PFSK-1 (cell line): ENCODE measurements around the gene NCCRP1.

Source experiments
- FOXP2 ChIP-seq: optimal IDR thresholded peaks from 2 replicates; pipeline ENCODE3; 2011; ENCODE audit warnings: borderline replicate concordance, control low read depth, inconsistent platforms; ENCODE audit not compliant: insufficient read depth; ENCODE audit errors: extremely low read length, extremely low read depth
- POLR2AphosphoS5 ChIP-seq: IDR thresholded peaks from 2 replicates; pipeline ENCODE4 v1.6.1; 2012; ENCODE audit warnings: low read depth, mild to moderate bottlenecking, control low read depth, low read length, moderate library complexity
- REST ChIP-seq, 2 experiments: IDR thresholded peaks; 2 replicates each; pipeline versions ENCODE4 v1.6.1 to v1.8.0; 2011 to 2012; ENCODE audit warnings: low read depth in 2 of 2, low read length in 2 of 2, control low read depth in 1 of 2, inconsistent platforms in 1 of 2, mild to moderate bottlenecking in 1 of 2, moderate library complexity in 1 of 2; ENCODE audit not compliant: insufficient read depth in 1 of 2
- SIN3A ChIP-seq: IDR thresholded peaks from 2 replicates; pipeline ENCODE4 v1.6.1; 2012; ENCODE audit warnings: mild to moderate bottlenecking, low read length, moderate library complexity, borderline replicate concordance; ENCODE audit not compliant: insufficient read depth

- TF ChIP-seq POLR2AphosphoS5 (no peak), FOXP2 (no peak), REST (IDR thresholded peaks at IDR 0.05; ENCODE audit: insufficient read depth in 1 of 2, low read depth in 2 of 2, low read length in 2 of 2) (no peak), SIN3A (no peak)
Observed at GRCh38 chr19:39251081-39251480, 54.3 kb downstream of the NCCRP1 start.
